Stimulated activated CD4-positive, alpha-beta T cell treated with anti-CD3 and anti-CD28 coated beads, Interleukin-1b, Interleukin-23, amount 100 ng/mL, for 24 hours (primary cell): ENCODE results near the gene LRRC45.

ENCODE experiments used
- DNase-seq, 4 experiments: peaks; one replicate each; pipeline ENCODE4 v3.0.0-alpha.2; 2020; ENCODE audit warnings: low read depth in 4 of 4, low spot score in 1 of 4

The LRRC45 gene

GRCh38 chr17:82018152-82018988, 4.7 kb upstream of the LRRC45 start:
- DNase-seq, result no peak

GRCh38 chr17:82018989-82019689, 4.0 kb upstream of the LRRC45 start:
- no peak for DNase-seq

DNA sequence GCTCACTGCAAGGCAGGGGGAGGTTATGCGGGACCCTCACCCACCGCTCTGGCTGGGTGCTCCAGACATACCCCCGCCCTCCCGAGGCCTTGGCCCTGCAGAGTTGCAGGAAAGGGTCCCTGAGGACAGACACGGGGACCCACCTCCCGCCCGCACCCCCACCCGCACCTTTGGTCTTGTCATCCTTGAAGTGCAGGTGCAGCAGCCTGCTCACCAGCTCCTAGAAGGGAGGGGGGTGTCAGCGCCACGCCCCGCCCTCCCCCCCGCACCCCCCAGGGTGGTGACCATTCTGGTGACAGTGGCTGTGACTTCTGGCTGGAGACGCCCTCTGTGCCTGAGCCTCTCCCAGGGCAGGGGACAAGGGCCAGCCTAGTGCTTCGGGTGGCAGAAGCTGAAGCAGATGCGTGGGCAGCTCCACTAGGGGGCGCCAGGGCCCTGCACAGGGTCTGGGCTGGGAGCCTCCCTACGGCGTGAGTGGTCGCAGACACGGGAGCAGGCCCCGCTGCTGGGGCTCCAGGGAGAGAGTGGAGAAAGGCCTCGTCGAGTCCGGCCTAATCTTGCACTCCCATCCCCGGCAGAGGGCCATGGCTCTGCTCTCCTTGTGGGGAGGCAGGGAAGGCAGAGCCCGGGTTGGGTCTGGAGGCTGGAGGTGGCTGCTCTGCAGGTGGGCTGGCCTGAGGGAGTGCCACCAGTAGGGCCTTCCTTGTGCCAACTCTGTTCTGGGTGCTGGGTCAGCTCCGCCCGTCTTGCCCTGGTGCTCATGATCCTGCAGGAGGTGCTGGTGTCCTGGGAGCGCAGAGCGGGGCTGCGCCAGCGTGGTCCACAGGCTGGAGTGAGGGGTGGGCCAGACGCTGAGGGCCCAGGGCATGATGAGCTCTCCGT, 3.2 kb upstream of the LRRC45 start:
- DNase-seq, result peak; percentile 43 to 62 (median 54)

- no peak for DNase-seq
Observed at GRCh38 chr17:82020572-82021106, 2.5 kb upstream of the LRRC45 start.

DNA sequence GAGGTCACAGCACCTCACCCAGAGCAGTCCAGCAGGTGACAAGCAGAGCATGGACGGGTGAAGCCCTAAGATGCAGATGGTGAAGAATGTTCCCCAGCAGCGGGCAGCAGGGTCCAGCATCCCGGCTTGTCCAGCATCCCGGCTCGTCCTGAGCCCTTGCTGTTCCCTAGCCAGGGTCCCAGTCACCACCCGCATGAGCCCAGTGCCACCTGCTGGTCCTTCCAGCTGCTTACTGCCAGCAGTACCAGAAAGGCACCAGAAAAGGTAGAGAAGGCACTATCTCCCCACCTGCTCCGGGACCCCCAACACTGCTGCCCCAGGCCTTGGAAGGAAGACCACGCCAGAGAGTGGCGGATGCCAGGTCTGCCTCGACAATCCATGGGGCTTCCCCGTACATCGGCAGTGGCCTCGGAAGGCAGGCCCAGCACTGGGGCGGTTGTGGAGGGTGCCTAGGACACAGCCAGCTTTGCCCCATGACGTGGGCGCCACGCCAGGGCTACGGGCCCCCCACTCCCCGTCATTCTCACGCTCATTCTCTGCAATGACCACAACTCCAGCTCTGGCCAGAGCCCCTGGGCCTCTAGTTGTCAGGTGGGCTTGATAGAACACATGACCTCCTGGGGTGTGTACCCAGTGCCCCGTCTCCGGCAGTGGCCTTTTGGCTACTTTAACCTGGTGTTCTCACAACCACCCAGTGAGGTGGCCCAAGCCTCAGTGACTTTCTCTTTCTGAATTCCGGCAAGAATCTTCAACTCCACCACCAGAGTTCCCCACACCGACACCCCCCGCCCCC, 1.8 kb upstream of the LRRC45 start:
- peak in 1 of 4 experiments; percentile 27 for DNase-seq

DNA sequence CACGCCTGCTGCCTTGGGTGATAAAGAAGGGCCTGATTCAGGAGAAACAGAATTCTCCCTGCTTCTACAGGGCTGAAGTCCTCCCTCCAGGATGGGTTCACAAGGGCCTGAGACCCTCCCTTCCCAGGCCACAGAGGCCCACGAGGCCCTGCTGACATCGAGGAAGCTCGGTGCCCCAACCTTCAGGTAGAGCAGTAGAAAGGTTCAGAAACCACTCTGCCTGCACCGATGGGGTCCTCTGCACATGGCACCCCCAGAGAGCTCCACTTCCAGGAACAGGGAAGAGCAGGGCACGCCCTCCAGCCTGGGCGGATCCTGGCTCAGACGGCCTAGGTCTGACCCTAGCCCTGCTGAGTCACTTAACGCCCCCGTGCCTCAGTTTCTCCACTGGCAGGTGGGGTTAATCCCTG, 1.2 kb upstream of the LRRC45 start:
- no peak for DNase-seq

DNA sequence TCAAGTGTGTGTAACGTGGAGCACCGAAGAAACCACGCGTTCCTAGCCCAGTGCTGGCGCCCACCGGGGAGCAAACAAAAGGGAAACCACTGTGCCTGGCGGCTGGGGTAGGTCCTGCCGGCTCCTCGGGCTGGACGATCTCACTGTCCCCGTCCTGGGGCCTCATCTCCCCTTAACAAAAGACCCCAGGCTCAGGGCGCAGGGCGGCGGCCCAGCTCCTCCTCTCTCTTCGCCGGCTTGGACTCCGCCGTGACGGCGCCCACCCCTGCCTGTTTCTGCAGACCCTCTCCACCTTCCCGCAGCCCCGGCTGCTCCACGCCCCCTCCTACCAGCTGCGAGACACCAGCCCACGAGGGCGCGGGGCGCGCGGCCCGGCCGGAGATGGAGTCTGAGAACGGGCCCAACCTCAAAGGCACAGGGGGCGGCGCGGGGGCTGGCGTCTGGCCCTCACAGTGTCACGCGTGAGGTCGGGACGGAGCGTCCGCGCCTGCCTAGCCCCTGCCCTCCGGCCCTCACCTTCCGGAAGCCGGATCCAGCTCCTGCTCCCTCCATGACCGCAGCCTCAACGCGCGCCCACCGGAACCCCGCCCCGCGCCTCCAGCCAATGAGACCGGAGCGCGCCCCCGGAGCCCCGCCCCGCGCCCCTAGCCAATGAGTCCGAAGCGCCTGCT, 660 bp upstream of the LRRC45 start, which contains the start of gene CENPX:
Gene CENPX, minus strand, starts transcription at position 569 of the 671 bp plus-strand sequence. Its CDS starts 17 bp downstream, at position 552.
- no peak for DNase-seq

- DNase-seq, result peak in 1 of 4 experiments; percentile 20
Observed at GRCh38 chr17:82023447-82024241, 539 bp downstream of the LRRC45 start.

- no peak for DNase-seq
Observed at GRCh38 chr17:82024859-82025258, 1.8 kb downstream of the LRRC45 start.

- DNase-seq, result no peak
Observed at GRCh38 chr17:82025401-82026107, 2.4 kb downstream of the LRRC45 start.

- DNase-seq, result no peak
Observed at GRCh38 chr17:82028246-82028645, 5.1 kb downstream of the LRRC45 start.

DNA sequence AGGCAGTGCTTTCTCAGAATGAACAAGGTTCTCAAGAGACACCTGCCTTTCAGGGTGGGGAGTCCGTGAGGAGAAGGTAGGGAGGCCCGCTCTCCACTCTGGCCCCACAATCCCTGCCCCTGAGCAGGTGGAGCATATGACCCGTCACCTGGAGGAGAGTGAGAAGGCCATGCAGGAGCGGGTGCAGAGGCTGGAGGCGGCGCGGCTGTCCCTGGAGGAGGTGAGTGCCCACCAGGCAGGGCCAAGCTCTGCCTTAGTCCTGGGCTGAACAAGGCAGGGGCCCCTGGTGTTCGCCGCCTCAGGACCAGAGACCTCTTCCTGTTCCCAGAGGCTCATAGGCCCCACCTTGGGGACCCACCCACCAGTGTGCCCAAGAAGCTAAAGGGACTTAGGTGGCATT, 5.9 kb downstream of the LRRC45 start:
- DNase-seq, result no peak

DNA sequence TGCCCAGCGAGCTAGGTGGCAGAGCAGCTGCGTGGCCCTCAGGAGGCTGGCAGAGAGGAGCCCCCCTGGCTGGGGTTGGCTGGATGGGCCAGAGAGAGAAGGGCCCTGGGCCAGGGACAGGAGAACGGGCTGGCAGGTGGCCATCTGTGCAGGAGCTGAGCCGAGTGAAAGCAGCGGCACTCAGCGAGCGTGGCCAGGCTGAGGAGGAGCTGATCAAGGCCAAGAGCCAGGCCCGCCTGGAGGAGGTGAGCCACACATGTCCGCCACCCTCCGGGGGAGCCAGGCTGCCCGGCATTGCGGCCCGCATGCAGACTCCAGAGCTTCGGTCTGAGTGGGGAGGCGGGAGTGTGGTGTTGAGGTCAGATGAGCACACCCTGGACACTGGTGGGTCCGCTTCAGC, 6.3 kb downstream of the LRRC45 start:
- DNase-seq, result no peak

DNA sequence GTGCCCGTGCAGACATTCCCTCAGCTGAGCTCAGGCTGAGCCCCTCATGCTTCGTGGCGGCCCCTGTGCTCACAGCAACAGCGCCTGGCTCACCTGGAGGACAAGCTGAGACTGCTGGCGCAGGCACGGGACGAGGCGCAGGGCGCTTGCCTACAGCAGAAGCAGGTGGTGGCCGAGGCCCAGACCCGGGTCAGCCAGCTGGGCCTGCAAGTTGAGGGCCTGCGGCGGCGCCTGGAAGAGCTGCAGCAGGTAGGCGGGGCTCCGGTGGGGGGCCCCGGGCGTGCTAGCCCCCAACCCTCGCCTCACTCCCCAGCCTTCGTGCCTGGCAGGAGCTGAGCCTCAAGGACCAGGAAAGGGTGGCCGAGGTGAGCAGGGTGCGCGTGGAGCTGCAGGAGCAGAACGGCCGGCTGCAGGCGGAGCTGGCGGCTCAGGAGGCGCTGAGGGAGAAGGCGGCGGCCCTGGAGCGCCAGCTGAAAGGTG, 6.9 kb downstream of the LRRC45 start:
- DNase-seq, result no peak

- DNase-seq, result peak; percentile 55 to 78 (median 70)
Observed at GRCh38 chr17:82030470-82031302, 7.6 kb downstream of the LRRC45 start.

DNA sequence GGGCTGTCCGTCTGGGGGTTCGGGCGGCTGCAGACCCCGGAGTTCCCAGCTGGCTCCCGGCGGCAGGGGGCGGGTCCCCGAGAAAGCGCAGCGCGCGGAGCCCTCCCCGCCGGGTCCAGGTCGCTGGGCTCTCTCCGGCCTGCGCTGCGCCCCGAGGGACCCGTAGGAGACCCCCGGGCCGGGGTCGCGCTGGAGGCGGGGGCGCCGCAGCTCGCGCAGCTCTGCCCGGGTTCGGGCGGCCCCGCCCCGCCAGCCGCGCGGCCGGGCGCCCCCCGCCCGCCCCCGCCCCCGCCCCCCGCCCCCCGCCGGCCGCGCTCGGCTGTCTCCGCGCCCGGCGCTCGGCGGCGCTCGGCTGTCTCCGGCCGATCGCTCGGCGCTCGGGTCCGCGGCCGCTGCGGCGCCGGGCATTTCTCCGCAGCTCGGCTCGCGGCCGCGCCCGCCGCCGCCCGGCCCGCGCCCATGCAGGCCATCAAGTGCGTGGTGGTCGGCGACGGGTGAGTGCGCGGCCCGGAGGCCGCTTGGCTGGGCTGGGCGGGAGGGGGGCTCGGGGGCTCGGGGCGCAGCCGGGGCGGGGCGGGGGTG, 8.3 kb downstream of the LRRC45 start, which contains the start of gene RAC3:
Gene RAC3, plus strand, starts transcription at position 376 of the 582 bp plus-strand sequence. Its CDS starts 84 bp downstream, at position 460.
- no peak for DNase-seq
